Aorta (tissue), 5 donors: ENCODE measurements around the gene ZNF606. TPM values are rescaled to one million over a fixed set of nuclear protein-coding genes. Genes with fewer than 3 reads are reported as not detected.

Experiments used
- ATAC-seq: fragments of 200-7000 bp; cut with Tn5 transposase; one replicate; pipeline ENCODE4 v1.9.1; 2022; ENCODE audit warnings: moderate library complexity; ENCODE audit not compliant: low FRiP score
- DNase-seq, 2 donors: peaks; one replicate each; pipeline ENCODE4 v3.0.0-alpha.2; 2020
- H3K27ac ChIP-seq, 2 donors: one replicate each; pipeline ENCODE4 v1.5.1; 2013; ENCODE audit warnings: low read length in 2 of 2, mild to moderate bottlenecking in 2 of 2, moderate library complexity in 2 of 2, control low read depth in 1 of 2, inconsistent platforms in 1 of 2, low read depth in 1 of 2
- H3K27me3 ChIP-seq, 2 donors: one replicate each; pipeline ENCODE4 v1.6.1; 2013; ENCODE audit warnings: control low read depth in 1 of 2, low read length in 1 of 2, mild to moderate bottlenecking in 1 of 2, moderate library complexity in 1 of 2; ENCODE audit not compliant: insufficient read depth in 2 of 2, control insufficient read depth in 1 of 2
- H3K36me3 ChIP-seq, 2 donors: one replicate each; pipeline ENCODE4 v1.6.1; 2013; ENCODE audit warnings: control low read depth in 1 of 2, low read length in 1 of 2, mild to moderate bottlenecking in 1 of 2; ENCODE audit not compliant: insufficient read depth in 2 of 2, control insufficient read depth in 1 of 2
- H3K4me1 ChIP-seq, 2 donors: one replicate each; pipeline ENCODE4 v1.6.1; 2013; ENCODE audit warnings: low read length in 2 of 2, control low read depth in 1 of 2, mild to moderate bottlenecking in 1 of 2, moderate library complexity in 1 of 2; ENCODE audit not compliant: insufficient read depth in 2 of 2, control insufficient read depth in 1 of 2
- H3K4me3 ChIP-seq, 2 donors: one replicate each; pipeline ENCODE4 v1.5.1; 2013; ENCODE audit warnings: low read length in 2 of 2, control low read depth in 1 of 2, mild to moderate bottlenecking in 1 of 2
- H3K9me3 ChIP-seq: one replicate; pipeline ENCODE4 v1.6.1; 2013; ENCODE audit warnings: mild to moderate bottlenecking, low read length; ENCODE audit not compliant: control insufficient read depth
- WGBS, 2 donors: extraction: QIAGEN DNeasy Blood & Tissue Kit; methylation state at CpG; one replicate each; pipeline ENCODE4 v1.1.7; 2013; 5-methylcytosine and 5-hydroxymethylcytosine counted together
- intact Hi-C, 2 donors: fragments of 100-400 bp; cut with DNase I; formaldehyde crosslinking; loops; one replicate each; pipeline versions ENCODE4 v1.14.2 to v1.15.0; 2022
- polyA plus RNA-seq, 2 donors: library from polyadenylated mRNA; stranded (reverse); fragments of 200-250 nt; gene quantifications; one replicate each; pipeline ENCODE4 v1.2.3, GENCODE V29; 2013
- total RNA-seq, 2 donors: library from RNA; stranded (reverse); fragmentation: NEBNext Ultra II Directional; extraction: Animal tissue kit (Norgen Biotek cat#: 25700); gene quantifications; one replicate each; pipeline ENCODE4 v1.2.1, GENCODE V29; 2021
- donor health status: healthy with polysubstance abuse.
- donor health status: Bipolar disorder and iron deficiency.
- donor health status: DM: no; HTN: no; CAD: no.
- donor health status: DM: no; HTN: no; CAD: no.
- donor health status: DM: yes; HTN: yes; CAD: no.

ZNF606 gene
- total and polyA plus RNA-seq, 4 donors: 4.8 to 21.0 (median 11.0) TPM

DNA sequence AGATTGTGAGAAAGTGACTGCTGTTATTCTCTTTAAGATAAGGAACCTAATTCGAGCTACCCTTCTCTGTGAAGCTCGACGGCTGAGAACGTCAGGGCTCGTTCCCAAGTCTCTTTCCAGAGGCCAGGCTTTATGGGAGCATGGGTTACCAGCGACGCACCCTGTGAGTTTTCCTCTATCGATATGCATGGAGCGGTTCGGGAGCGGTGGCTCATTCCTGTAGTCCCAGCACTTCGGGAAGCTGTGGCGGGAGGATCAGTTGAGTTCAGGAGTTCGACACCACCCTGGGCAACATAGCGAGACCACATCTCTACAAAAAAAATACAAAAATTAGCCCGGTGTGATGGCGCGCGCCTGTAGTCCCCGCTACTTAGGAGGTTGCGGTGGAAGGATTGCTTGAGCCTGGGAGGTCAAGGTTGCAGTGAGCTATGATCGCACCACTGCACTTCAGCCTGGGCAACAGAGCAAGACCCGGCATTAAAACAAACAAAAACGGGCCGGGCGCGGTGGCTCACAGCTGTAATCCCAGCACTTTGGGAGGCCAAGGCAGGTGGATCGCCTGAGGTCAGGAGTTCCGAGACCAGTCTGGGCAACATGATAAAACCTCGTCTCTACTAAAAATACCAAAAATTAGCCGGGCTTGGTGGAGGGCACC is 681 bp upstream of the ZNF606 start:
- Histone ChIP-seq H3K27ac (no peak overlapping the region), H3K27me3 (no peaks in the 10 kb centered on the region), H3K4me3 (peak overlapping the region; percentile 86 to 88), H3K36me3 (peaks cover 9 to 13% of the 10 kb centered on the region in 2 donors), H3K4me1 (peaks cover 0 to 3% of the 10 kb centered on the region in 2 donors), H3K9me3 (peaks cover 21% of the 10 kb centered on the region)
- no peak for DNase-seq
- ATAC-seq: no peak
- intact Hi-C loops: no loop called here
- WGBS, 2 donors: 13 to 19% methylated on average over 31 of the region's 31 CpGs

DNA sequence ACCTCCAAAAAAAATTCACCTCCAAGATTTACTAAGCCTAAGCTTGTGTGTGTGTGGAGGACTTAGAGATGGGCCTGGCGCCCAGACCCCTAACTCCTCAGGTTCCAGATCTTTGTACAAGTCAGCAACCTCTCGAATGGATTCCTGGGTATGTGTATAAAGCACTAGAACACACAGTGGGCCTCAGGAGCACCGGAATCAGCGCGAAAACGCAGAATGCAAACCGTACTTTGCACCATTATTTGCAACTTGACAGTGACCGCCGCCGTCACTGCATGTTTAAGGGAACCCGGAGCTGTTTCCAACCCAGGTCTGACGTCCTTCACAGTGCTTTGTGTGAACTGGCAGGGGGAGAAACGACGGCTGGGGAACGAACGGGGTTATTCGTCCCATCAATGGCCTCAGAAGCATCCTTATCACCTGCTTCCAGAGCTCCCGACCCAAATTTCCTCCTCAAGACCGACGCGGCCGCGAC is 688 bp downstream of the ZNF606 start:
- Histone ChIP-seq H3K9me3 (peaks cover 17% of the 10 kb centered on the region), H3K27ac (peak overlapping the region in 1 of 2 donors; percentile 65)
- no peak for ATAC-seq

DNA sequence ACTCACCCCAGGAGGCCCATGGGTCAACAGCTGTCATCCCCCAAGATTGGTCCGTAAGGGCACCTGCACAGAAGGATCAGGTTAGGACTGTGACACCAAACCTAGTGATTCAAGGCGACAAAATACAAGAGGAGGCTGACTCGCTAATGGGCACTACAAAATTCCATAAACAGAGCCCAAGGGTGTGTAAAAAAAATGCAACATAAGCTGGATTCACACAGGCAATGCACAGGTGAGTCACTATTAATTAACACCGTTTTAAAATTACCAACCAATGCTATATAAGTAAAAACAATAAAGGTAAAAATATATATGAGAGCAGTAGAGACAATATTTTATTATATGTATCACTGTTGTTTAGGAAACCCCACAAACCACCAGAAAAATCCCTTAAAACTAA is 1.9 kb downstream of the ZNF606 start:
- no peak for DNase-seq
- intact Hi-C loops: no loop called here
- WGBS, 2 donors: 96 to 97% methylated on average over 4 of the region's 4 CpGs
- no peaks in the 10 kb centered on the region for H3K27me3 ChIP-seq
- H3K9me3 ChIP-seq: peaks cover 20% of the 10 kb centered on the region
- peaks cover 10 to 15% of the 10 kb centered on the region in 2 donors for H3K36me3 ChIP-seq
- no peak for ATAC-seq
- peaks cover 0 to 3% of the 10 kb centered on the region in 2 donors for H3K4me1 ChIP-seq
- no peak overlapping the region for H3K4me3 ChIP-seq
- H3K27ac ChIP-seq: no peak overlapping the region

More for the DNA sequence above, 688 bp downstream of the ZNF606 start:
- Histone ChIP-seq H3K4me3 (peak overlapping the region; percentile 86 to 88), H3K27me3 (no peaks in the 10 kb centered on the region), H3K36me3 (peaks cover 10 to 13% of the 10 kb centered on the region in 2 donors), H3K4me1 (peaks cover 0 to 3% of the 10 kb centered on the region in 2 donors)
- 2% methylated on average over 23 of the region's 23 CpGs for WGBS, 2 donors
- intact Hi-C loops: no loop called here
- no peak for DNase-seq

DNA sequence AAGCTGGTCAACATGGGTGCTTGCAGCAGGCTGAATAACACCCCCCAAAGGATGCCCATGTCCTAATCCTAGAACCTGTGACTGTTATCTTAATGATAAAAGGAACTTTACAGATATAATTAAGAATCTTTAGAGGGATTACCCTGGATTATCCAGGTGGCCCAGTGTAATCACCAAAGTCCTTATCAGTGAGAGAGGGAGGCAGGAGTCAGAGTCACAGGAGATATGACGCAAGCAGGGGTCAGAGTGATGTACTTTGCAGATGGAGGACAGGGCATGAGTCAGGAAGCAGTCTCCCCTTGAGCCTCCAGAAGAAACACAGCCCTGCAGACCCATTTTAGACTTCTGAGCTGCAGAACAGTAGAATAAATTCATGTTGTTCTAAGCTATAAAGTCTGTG is 9.8 kb downstream of the ZNF606 start:
- H3K4me1 ChIP-seq: no peaks in the 10 kb centered on the region
- H3K27me3 ChIP-seq: no peaks in the 10 kb centered on the region
- WGBS, 2 donors: 95 to 100% methylated on average over 1 of the region's 1 CpG
- no peak overlapping the region for H3K27ac ChIP-seq
- intact Hi-C loops: no loop called here
- DNase-seq (no peak), ATAC-seq (no peak)
- peaks cover 22 to 26% of the 10 kb centered on the region in 2 donors for H3K36me3 ChIP-seq
- no peak overlapping the region for H3K4me3 ChIP-seq
- H3K9me3 ChIP-seq: peaks cover 38% of the 10 kb centered on the region

DNA sequence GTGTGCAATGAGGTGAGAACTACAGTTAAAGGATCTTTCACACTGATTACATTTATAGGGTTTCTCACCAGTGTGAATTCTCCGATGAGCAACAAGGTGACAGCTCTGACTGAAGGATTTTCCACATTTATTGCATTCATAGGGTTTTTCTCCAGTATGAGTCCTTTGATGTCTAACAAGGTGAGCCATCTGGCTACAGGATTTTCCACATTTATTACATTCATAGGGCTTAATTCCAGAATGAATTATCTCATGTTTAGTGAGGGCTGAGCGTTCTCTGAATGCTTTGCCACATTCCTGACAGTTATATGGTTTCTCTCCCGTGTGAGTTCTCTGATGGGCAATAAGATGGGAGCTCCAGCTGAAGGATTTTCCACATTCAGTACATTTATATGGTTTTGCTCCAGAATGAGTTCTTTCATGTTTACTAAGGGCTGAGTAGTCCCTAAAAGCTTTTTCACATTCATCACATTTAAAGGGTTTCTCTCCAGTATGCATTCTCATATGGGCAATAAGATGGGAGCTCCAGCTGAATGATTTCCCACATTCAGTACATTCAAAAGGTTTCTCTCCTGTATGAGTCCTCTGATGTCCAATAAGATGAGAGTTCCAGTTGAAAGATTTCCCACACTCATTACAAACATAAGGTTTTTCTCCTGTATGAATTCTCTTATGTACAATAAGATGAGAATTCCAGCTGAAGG is 23.9 kb downstream of the ZNF606 start:
- intact Hi-C loops: no loop called here
- H3K27ac ChIP-seq: no peak overlapping the region
- H3K4me3 ChIP-seq: peak overlapping the region in 1 of 2 donors; percentile 14
- whole genome bisulfite sequencing, 2 donors: 97% methylated on average over 3 of the region's 3 CpGs
- H3K27me3 ChIP-seq: no peaks in the 10 kb centered on the region
- ATAC-seq (no peak), DNase-seq (no peak)
- H3K9me3 ChIP-seq: peaks cover 42% of the 10 kb centered on the region
- no peaks in the 10 kb centered on the region for H3K4me1 ChIP-seq
- peaks cover 18 to 47% of the 10 kb centered on the region in 2 donors for H3K36me3 ChIP-seq

DNA sequence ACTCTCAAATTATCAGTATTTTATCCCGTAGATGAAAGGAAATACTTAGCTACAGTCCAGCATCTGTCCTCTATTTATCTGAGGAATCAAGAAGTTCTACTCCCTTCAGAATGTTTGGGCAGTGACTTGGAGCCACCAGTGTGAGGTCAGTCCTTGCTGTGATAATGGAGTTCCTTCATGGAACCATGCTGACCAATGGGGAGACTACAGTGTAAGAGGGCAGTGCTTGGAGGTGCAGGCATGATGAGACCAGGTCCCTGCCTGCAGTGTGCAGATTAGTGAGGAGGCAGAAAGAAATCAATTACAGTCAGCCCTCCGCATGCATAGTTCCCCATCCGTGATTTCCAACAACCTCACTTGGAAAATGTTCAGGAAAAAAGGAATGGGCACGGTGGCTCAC is 28.2 kb downstream of the ZNF606 start, which contains the start of gene C19orf18:
Gene C19orf18 (minus strand): TSS at position 101 of the 400 bp plus-strand sequence. CDS start 102 bp downstream, outside the sequence.
- DNase-seq (no peak), ATAC-seq (no peak)
- Histone ChIP-seq H3K27ac (no peak within 1 kb of the TSS), H3K9me3 (peaks cover 31% of the 10 kb centered on the region), H3K4me1 (no peaks in the 10 kb centered on the region), H3K4me3 (no peak within 1 kb of the TSS), H3K27me3 (no peaks in the 10 kb centered on the region), H3K36me3 (peaks cover 2 to 18% of the 10 kb centered on the region in 2 donors)
- intact Hi-C loops: no loop called here
- WGBS, 2 donors: 91 to 93% methylated on average over 4 of the region's 4 CpGs

DNA sequence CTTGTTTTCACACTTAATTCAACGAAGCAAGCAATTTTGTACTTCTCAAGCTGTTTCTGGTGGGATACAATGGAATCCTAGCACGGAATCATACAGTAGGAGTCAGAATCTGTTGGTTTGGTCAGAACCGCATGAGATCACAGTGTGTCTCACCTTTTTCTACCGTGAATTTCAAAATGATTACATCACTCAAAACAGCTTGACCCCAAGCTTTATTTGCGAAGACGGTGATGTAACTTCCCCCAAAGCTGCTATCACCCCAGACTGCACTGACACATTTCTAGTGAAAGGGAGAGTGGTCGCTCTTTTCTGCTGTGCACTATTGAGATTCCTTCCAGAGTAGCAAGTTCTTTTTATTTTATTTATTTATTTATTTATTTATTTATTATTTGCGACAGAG is 37.9 kb downstream of the ZNF606 start:
- 95 to 96% methylated on average over 8 of the region's 8 CpGs for WGBS, 2 donors
- Histone ChIP-seq H3K4me3 (no peak overlapping the region), H3K36me3 (peaks cover 0 to 8% of the 10 kb centered on the region in 2 donors), H3K4me1 (no peaks in the 10 kb centered on the region), H3K27me3 (no peaks in the 10 kb centered on the region), H3K9me3 (peaks cover 12% of the 10 kb centered on the region), H3K27ac (no peak overlapping the region)
- intact Hi-C loops: no loop called here
- DNase-seq: no peak
- no peak for ATAC-seq

DNA sequence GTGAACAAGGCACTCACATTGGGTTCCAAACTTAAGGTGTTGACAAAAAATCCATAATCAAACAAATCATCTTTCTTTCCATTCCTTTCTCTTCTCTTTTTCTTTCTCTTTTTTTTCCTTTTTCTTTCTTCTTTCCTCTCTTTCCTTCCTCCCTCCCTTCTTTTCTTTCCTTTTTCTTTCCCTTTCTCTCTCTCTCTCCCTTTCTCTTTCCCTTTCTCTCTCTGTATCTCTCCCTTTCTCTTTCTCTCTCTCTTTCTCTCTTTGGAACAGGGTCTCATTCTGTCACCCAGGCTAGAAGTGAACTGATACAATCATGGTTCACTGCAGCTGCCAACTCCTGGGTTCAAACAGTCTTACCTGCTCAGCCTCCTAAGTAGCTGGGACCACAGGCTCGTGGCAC is 40.8 kb downstream of the ZNF606 start:
- peaks cover 8% of the 10 kb centered on the region for H3K9me3 ChIP-seq
- intact Hi-C loops: no loop called here
- ATAC-seq: no peak

More for the DNA sequence above, 40.8 kb downstream of the ZNF606 start:
- Histone ChIP-seq H3K27me3 (no peaks in the 10 kb centered on the region), H3K4me1 (no peaks in the 10 kb centered on the region), H3K4me3 (no peak overlapping the region), H3K27ac (no peak overlapping the region), H3K36me3 (no peaks in the 10 kb centered on the region)
- DNase-seq: no peak
- WGBS, 2 donors: 83 to 84% methylated on average over 1 of the region's 1 CpG
